ENCODE data around the gene SREK1IP1.

- TF ChIP-seq EZH2 (IDR thresholded peaks at IDR 0.05; ENCODE audit: insufficient read depth, poor library complexity, severe bottlenecking): no peak
- no peak for TF ChIP-seq EZH2phosphoT487 (IDR thresholded peaks at IDR 0.05; ENCODE audit: insufficient read depth, low read depth)
These were observed 25.7 kb downstream of the SREK1IP1 start for GRCh38 chr5:64742821-64743220.
